Measurements from ENCODE around the gene SOHLH1. TPM values are rescaled to one million over a fixed set of nuclear protein-coding genes. Genes with fewer than 3 reads are reported as not detected.

SOHLH1 gene
- total RNA-seq, 1 donor from 2014 or later: not detected

- Histone ChIP-seq H3K9ac (no peak overlapping the region), H3F3A (ENCODE audit: low read depth) (no peaks in the 10 kb centered on the region), H3K4me1 (no peaks in the 10 kb centered on the region), H2AFZ (replicated peaks) (no peak overlapping the region), H3K4me2 (no peak overlapping the region), H4K20me1 (ENCODE audit: low read depth) (peaks cover 27% of the 10 kb centered on the region), H3K27me3 (peaks cover 39% of the 10 kb centered on the region), H3K27ac (no peak overlapping the region), H3K4me3 (no peak overlapping the region), H3K9me3 (ENCODE audit: low read depth) (no peaks in the 10 kb centered on the region), H3K36me3 (no peaks in the 10 kb centered on the region), H3K79me2 (ENCODE audit: low read depth) (no peaks in the 10 kb centered on the region)
- TF ChIP-seq, protein P1, sequence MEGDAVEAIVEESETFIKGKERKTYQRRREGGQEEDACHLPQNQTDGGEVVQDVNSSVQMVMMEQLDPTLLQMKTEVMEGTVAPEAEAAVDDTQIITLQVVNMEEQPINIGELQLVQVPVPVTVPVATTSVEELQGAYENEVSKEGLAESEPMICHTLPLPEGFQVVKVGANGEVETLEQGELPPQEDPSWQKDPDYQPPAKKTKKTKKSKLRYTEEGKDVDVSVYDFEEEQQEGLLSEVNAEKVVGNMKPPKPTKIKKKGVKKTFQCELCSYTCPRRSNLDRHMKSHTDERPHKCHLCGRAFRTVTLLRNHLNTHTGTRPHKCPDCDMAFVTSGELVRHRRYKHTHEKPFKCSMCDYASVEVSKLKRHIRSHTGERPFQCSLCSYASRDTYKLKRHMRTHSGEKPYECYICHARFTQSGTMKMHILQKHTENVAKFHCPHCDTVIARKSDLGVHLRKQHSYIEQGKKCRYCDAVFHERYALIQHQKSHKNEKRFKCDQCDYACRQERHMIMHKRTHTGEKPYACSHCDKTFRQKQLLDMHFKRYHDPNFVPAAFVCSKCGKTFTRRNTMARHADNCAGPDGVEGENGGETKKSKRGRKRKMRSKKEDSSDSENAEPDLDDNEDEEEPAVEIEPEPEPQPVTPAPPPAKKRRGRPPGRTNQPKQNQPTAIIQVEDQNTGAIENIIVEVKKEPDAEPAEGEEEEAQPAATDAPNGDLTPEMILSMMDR (IDR thresholded peaks at IDR 0.05): no peak
- TF ChIP-seq EZH2 (IDR thresholded peaks at IDR 0.05) (no peak), EZH2phosphoT487 (IDR thresholded peaks at IDR 0.05) (no peak)
- Mint-ChIP-seq H3K9me3 (no peaks in the 10 kb centered on the region), H3K4me1 (no peaks in the 10 kb centered on the region), H3K4me3 (no peak overlapping the region), H3K27me3 (ENCODE audit: insufficient read depth, low read depth) (peaks cover 33% of the 10 kb centered on the region), H3K36me3 (no peaks in the 10 kb centered on the region), H3K27ac (no peak overlapping the region)
- DNase-seq (ENCODE audit: low spot score): no peak
Measured at GRCh38 chr9:135711391-135711790, 12.1 kb upstream of the SOHLH1 start.

GRCh38 chr9:135708164-135708563 lies 8.9 kb upstream of the SOHLH1 start:
- no peaks in the 10 kb centered on the region for H3F3A ChIP-seq (ENCODE audit: low read depth)
- H3K4me2 ChIP-seq: no peak overlapping the region
- H3K4me3 Mint-ChIP-seq: no peak overlapping the region
- no peak overlapping the region for H3K27ac Mint-ChIP-seq
- H3K27me3 ChIP-seq: peaks cover 16% of the 10 kb centered on the region
- peaks cover 15% of the 10 kb centered on the region for H3K27me3 Mint-ChIP-seq (ENCODE audit: insufficient read depth, low read depth)
- no peaks in the 10 kb centered on the region for H3K9me3 ChIP-seq (ENCODE audit: low read depth)
- H3K4me1 ChIP-seq: no peaks in the 10 kb centered on the region
- no peaks in the 10 kb centered on the region for H3K36me3 Mint-ChIP-seq
- no peaks in the 10 kb centered on the region for H3K36me3 ChIP-seq
- H4K20me1 ChIP-seq (ENCODE audit: low read depth): peaks cover 4% of the 10 kb centered on the region
- no peak overlapping the region for H3K9ac ChIP-seq
- H3K79me2 ChIP-seq (ENCODE audit: low read depth): no peaks in the 10 kb centered on the region
- no peaks in the 10 kb centered on the region for H3K9me3 Mint-ChIP-seq
- TF ChIP-seq EZH2 (IDR thresholded peaks at IDR 0.05): no peak
- TF ChIP-seq, protein P1 (IDR thresholded peaks at IDR 0.05): no peak
- no peak for TF ChIP-seq EZH2phosphoT487 (IDR thresholded peaks at IDR 0.05)
- no peaks in the 10 kb centered on the region for H3K4me1 Mint-ChIP-seq
- H3K4me3 ChIP-seq: no peak overlapping the region
- no peak overlapping the region for H2AFZ ChIP-seq (replicated peaks)
- H3K27ac ChIP-seq: no peak overlapping the region
- DNase-seq (ENCODE audit: low spot score): no peak

DNA sequence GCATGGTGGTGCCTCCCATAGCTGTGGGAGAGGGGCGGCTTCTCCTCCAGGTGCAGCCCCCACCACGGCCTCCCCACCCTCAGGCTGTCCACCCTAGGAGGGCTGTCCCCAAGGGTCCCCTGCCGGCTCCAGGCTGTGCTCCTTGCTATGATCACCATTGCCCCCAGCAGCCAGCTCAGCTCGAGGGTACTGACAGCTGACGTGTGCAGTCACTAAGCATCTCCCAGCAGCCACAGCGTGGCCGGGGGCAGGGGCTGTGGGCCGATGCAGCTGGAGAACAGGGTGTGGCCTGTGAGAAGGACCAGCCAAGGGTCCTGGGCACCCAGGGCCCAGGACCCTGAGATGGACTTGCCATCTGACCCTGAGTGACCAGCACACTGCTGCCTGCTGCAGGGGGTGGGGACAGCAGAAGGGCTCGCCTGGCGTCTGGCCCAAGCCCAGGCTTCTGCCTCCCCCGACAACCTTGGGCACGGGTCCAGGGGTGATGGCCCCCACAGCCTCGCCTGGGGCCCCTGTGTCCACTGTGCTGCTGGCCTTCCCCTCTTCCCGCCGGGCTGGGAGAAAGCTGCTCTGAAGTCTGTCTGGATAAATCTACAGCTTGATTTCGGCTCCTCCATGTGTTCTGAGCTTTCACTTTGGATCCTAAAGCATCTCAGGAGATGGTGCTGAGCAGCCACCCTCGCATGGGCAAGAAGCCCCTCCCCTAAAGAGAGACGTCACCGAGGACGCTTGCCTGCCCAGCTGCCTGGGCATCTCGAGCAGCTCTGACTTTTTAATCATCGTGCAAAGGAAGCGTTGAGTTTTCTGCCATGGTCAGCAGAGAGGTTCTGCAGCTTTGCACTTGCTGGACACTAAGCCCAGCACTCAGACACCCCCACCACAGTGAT lies 8.2 kb upstream of the SOHLH1 start:
- Histone ChIP-seq H3K27me3 (peaks cover 16% of the 10 kb centered on the region), H3K4me1 (no peaks in the 10 kb centered on the region), H4K20me1 (ENCODE audit: low read depth) (no peaks in the 10 kb centered on the region), H2AFZ (replicated peaks) (no peak overlapping the region), H3K4me2 (no peak overlapping the region), H3K79me2 (ENCODE audit: low read depth) (no peaks in the 10 kb centered on the region), H3K27ac (no peak overlapping the region), H3F3A (ENCODE audit: low read depth) (no peaks in the 10 kb centered on the region), H3K4me3 (no peak overlapping the region), H3K9ac (no peak overlapping the region), H3K36me3 (no peaks in the 10 kb centered on the region), H3K9me3 (ENCODE audit: low read depth) (no peaks in the 10 kb centered on the region)
- Mint-ChIP-seq H3K27ac (no peak overlapping the region), H3K36me3 (no peaks in the 10 kb centered on the region), H3K27me3 (ENCODE audit: insufficient read depth, low read depth) (peaks cover 11% of the 10 kb centered on the region), H3K4me1 (no peaks in the 10 kb centered on the region), H3K9me3 (no peaks in the 10 kb centered on the region), H3K4me3 (no peak overlapping the region)
- no peak for TF ChIP-seq EZH2 (IDR thresholded peaks at IDR 0.05)
- TF ChIP-seq EZH2phosphoT487 (IDR thresholded peaks at IDR 0.05): no peak
- TF ChIP-seq, protein P1 (IDR thresholded peaks at IDR 0.05): no peak
- no peak for DNase-seq (ENCODE audit: low spot score)
